Fibroblast of lung (primary cell): ENCODE data around the gene CORO2B. TPM values are rescaled to one million over a fixed set of nuclear protein-coding genes. Genes with fewer than 3 reads are reported as not detected.

Source experiments
- DNase-seq, 2 donors: peaks; one replicate each; pipeline versions ENCODE4 v3.0.0 to v3.0.0-alpha.2; 2010; ENCODE audit warnings: low read depth in 2 of 2
- H2AFZ ChIP-seq: 2 replicates; pipeline ENCODE4 v1.5.1; 2012; ENCODE audit warnings: low read length, control low read depth, inconsistent platforms
- H3K27ac ChIP-seq: 2 replicates; pipeline ENCODE4 v1.5.1; 2011; ENCODE audit warnings: low read length, control low read depth; ENCODE audit not compliant: insufficient read depth
- H3K27me3 ChIP-seq: 2 replicates; pipeline ENCODE4 v1.5.1; 2011; ENCODE audit warnings: mild to moderate bottlenecking, low read length; ENCODE audit not compliant: control insufficient read depth, insufficient read depth
- H3K36me3 ChIP-seq: 2 replicates; pipeline ENCODE4 v1.5.1; 2011; ENCODE audit warnings: low read length; ENCODE audit not compliant: control insufficient read depth, insufficient read depth
- H3K4me1 ChIP-seq: 2 replicates; pipeline ENCODE4 v1.5.1; 2011; ENCODE audit warnings: low read length; ENCODE audit not compliant: control insufficient read depth, insufficient read depth; ENCODE audit errors: extremely low read depth
- H3K4me2 ChIP-seq: 2 replicates; pipeline ENCODE4 v1.5.1; 2011; ENCODE audit warnings: low read length, control low read depth; ENCODE audit not compliant: insufficient read depth; ENCODE audit errors: extremely low read depth
- H3K4me3 ChIP-seq, 4 experiments: fragments of 200-600 bp in 1 of 4; sonication (generic) in 1 of 4; replicated peaks in 1 of 4; 2 replicates each; pipeline ENCODE4 v1.5.1; 2011 to 2016; ENCODE audit warnings: low read length in 4 of 4, low read depth in 3 of 4, mild to moderate bottlenecking in 3 of 4, control low read depth in 2 of 4, inconsistent platforms in 1 of 4, mixed read lengths in 1 of 4; ENCODE audit not compliant: insufficient read depth in 1 of 4; ENCODE audit errors: control extremely low read depth in 1 of 4
- H3K79me2 ChIP-seq: 2 replicates; pipeline ENCODE4 v1.5.1; 2012; ENCODE audit warnings: mild to moderate bottlenecking, low read length, inconsistent platforms; ENCODE audit not compliant: control insufficient read depth, insufficient read depth
- H3K9ac ChIP-seq: 2 replicates; pipeline ENCODE4 v1.5.1; 2011; ENCODE audit warnings: mild to moderate bottlenecking, low read length, control low read depth; ENCODE audit not compliant: insufficient read depth
- H3K9me3 ChIP-seq: 2 replicates; pipeline ENCODE4 v1.5.1; 2012; ENCODE audit warnings: low read depth, low read length; ENCODE audit not compliant: control insufficient read depth, insufficient read depth
- H4K20me1 ChIP-seq: 2 replicates; pipeline ENCODE4 v1.5.1; 2011; ENCODE audit warnings: low read length; ENCODE audit not compliant: control insufficient read depth, insufficient read depth; ENCODE audit errors: extremely low read depth
- EZH2 ChIP-seq: IDR thresholded peaks from 2 replicates; pipeline ENCODE4 v1.5.1; 2012; ENCODE audit warnings: low read length, control low read depth, mild to moderate bottlenecking; ENCODE audit errors: missing control alignments
- polyA plus RNA-seq, 2 donors: library from polyadenylated mRNA; depleted of rRNA in 1 of 2; stranded (reverse) in 1 of 2; unstranded in 1 of 2; fragments of >200 nt; gene quantifications; 2 replicates each; pipeline ENCODE4 v1.2.1, GENCODE V29; 2011 to 2012; ENCODE audit warnings: missing spikeins in 1 of 2
- total RNA-seq: library from RNA; depleted of rRNA; stranded (reverse); fragments of >200 nt; gene quantifications from 2 replicates; pipeline ENCODE4 v1.2.1, GENCODE V29; 2014
- TF ChIP-seq, protein P1 (sequence below), 2 donors: IDR thresholded peaks in 1 of 2; conservative IDR thresholded peaks in 1 of 2; 1 replicate in 1 of 2; 2 replicates in 1 of 2; pipeline ENCODE4 v1.5.1; 2011 to 2012; ENCODE audit warnings: low read length in 2 of 2, control low read depth in 1 of 2, inconsistent platforms in 1 of 2, low read depth in 1 of 2, mild to moderate bottlenecking in 1 of 2

CORO2B gene
- total and polyA plus RNA-seq, 2 donors (not counting 1 experiment from before 2014, with no cell fraction given), result 17.5 to 25.3 TPM

DNA sequence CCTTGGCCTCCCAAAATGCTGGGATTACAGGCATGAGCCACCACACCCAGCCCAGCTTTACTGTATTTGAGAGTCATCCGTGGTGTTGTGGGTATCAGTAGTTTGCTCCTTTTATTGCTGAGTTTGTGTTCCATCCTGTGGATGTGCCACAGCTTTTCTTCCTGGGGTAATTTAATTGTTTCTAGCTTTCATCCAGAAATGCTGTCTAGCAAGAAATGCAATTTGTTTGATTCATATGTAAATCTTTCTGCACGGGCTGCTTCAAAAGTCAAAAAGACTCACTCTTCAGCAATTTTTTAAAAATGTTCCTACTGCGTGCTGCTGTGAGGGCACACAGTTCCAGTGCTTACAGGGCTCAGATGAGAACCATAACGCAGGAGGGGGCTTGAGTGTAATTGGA is 47.1 kb downstream of the CORO2B start:
- Histone ChIP-seq H3K36me3 (no peaks in the 10 kb centered on the region), H4K20me1 (no peaks in the 10 kb centered on the region), H3K9ac (no peak overlapping the region), H3K9me3 (no peaks in the 10 kb centered on the region), H3K79me2 (peaks cover 55% of the 10 kb centered on the region), H3K4me3 (no peak overlapping the region), H3K4me1 (peaks cover 43% of the 10 kb centered on the region), H3K27ac (no peak overlapping the region), H3K27me3 (no peaks in the 10 kb centered on the region), H2AFZ (no peak overlapping the region), H3K4me2 (no peak overlapping the region)
- no peak for DNase-seq
- no peak for TF ChIP-seq EZH2
- TF ChIP-seq, protein P1, sequence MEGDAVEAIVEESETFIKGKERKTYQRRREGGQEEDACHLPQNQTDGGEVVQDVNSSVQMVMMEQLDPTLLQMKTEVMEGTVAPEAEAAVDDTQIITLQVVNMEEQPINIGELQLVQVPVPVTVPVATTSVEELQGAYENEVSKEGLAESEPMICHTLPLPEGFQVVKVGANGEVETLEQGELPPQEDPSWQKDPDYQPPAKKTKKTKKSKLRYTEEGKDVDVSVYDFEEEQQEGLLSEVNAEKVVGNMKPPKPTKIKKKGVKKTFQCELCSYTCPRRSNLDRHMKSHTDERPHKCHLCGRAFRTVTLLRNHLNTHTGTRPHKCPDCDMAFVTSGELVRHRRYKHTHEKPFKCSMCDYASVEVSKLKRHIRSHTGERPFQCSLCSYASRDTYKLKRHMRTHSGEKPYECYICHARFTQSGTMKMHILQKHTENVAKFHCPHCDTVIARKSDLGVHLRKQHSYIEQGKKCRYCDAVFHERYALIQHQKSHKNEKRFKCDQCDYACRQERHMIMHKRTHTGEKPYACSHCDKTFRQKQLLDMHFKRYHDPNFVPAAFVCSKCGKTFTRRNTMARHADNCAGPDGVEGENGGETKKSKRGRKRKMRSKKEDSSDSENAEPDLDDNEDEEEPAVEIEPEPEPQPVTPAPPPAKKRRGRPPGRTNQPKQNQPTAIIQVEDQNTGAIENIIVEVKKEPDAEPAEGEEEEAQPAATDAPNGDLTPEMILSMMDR (conservative IDR thresholded peaks at IDR 0.05 in 1 of 2, IDR thresholded peaks at IDR 0.05 in 1 of 2; ENCODE audit: low read depth in 1 of 2, low read length in 2 of 2), result no peak

GRCh38 chr15:68626283-68626682 is 47.5 kb downstream of the CORO2B start:
- no peak overlapping the region for H2AFZ ChIP-seq
- H3K4me1 ChIP-seq, result peaks cover 39% of the 10 kb centered on the region
- H3K4me2 ChIP-seq, result no peak overlapping the region
- H4K20me1 ChIP-seq, result no peaks in the 10 kb centered on the region
- no peak overlapping the region for H3K9ac ChIP-seq
- no peaks in the 10 kb centered on the region for H3K27me3 ChIP-seq
- no peak overlapping the region for H3K4me3 ChIP-seq
- DNase-seq, result no peak
- no peaks in the 10 kb centered on the region for H3K36me3 ChIP-seq
- no peaks in the 10 kb centered on the region for H3K9me3 ChIP-seq
- TF ChIP-seq, protein P1 (conservative IDR thresholded peaks at IDR 0.05 in 1 of 2, IDR thresholded peaks at IDR 0.05 in 1 of 2; ENCODE audit: low read depth in 1 of 2, low read length in 2 of 2), result no peak
- TF ChIP-seq EZH2, result no peak
- peaks cover 59% of the 10 kb centered on the region for H3K79me2 ChIP-seq
- H3K27ac ChIP-seq, result no peak overlapping the region

DNA sequence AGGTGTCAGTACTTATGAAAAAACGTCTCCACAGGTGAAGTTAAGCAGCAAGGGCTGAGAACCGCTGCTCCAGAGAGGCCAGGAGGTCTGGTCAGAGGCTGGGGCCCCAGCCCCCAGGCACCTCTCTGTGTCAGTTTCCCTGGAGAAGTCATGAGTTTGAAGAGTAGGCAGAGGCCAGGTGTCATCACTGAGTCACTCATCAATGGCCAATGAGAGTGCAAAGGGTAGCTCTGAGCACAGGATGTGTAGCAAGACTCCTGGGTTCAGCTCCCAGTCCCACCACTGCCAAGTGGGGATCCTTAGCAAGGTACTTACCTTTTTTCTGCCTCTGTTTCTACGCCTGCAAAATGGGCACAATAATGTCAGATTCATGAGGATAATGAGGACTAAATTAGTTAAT is 47.9 kb downstream of the CORO2B start:
- TF ChIP-seq, protein P1 (conservative IDR thresholded peaks at IDR 0.05 in 1 of 2, IDR thresholded peaks at IDR 0.05 in 1 of 2; ENCODE audit: low read depth in 1 of 2, low read length in 2 of 2), result no peak
- TF ChIP-seq EZH2, result no peak

More for the DNA sequence above, 47.9 kb downstream of the CORO2B start:
- peaks cover 64% of the 10 kb centered on the region for H3K79me2 ChIP-seq
- peaks cover 35% of the 10 kb centered on the region for H3K4me1 ChIP-seq
- no peaks in the 10 kb centered on the region for H4K20me1 ChIP-seq
- no peak overlapping the region for H3K9ac ChIP-seq
- H3K4me3 ChIP-seq, result no peak overlapping the region
- no peaks in the 10 kb centered on the region for H3K36me3 ChIP-seq
- no peaks in the 10 kb centered on the region for H3K9me3 ChIP-seq
- no peak for DNase-seq
- no peak overlapping the region for H2AFZ ChIP-seq
- no peak overlapping the region for H3K27ac ChIP-seq
- no peak overlapping the region for H3K4me2 ChIP-seq
- H3K27me3 ChIP-seq, result no peaks in the 10 kb centered on the region
